Activated CD4-positive, alpha-beta T cell treated with anti-CD3 and anti-CD28 coated beads, Interleukin-2, Interleukin-4, amounts not matched to agents 100 ng/mL and 50 ng/mL, durations not matched to agents 16 hours and 8 hours (primary cell): ENCODE data around the gene LCN10.
"Not testable (repeated sequence)": the region's sequence is repeated elsewhere in the genome, so short reads cannot be mapped to it uniquely, and the experiment has no call there.

Source experiments
- DNase-seq: peaks from one replicate; pipeline ENCODE4 v3.0.0-alpha.2; 2020; ENCODE audit warnings: low spot score

The LCN10 gene

GRCh38 chr9:136771907-136772415 lies 29.2 kb upstream of the LCN10 start:
- DNase-seq = no peak

GRCh38 chr9:136769710-136770191 lies 27.0 kb upstream of the LCN10 start:
- DNase-seq = peak; percentile 53

GRCh38 chr9:136766410-136767120 lies 23.8 kb upstream of the LCN10 start:
- DNase-seq = peak; percentile 53

GRCh38 chr9:136765745-136766409 lies 23.1 kb upstream of the LCN10 start:
- not testable (repeated sequence) for DNase-seq

- no peak for DNase-seq
These were observed 22.3 kb upstream of the LCN10 start for GRCh38 chr9:136765041-136765440.

GRCh38 chr9:136764301-136764891 lies 21.7 kb upstream of the LCN10 start, which contains the start of gene LCN15:
TSS of gene LCN15 (minus strand) at chr9:136764518. CDS start at chr9:136764488, 30 bp downstream.
- no peak for DNase-seq

GRCh38 chr9:136763649-136764035 lies 20.9 kb upstream of the LCN10 start:
- DNase-seq = no peak

GRCh38 chr9:136762915-136763648 lies 20.3 kb upstream of the LCN10 start:
- DNase-seq = peak; percentile 56

- DNase-seq = no peak
These were observed 19.5 kb upstream of the LCN10 start for GRCh38 chr9:136762221-136762691.

GRCh38 chr9:136761545-136761981 lies 18.8 kb upstream of the LCN10 start:
- DNase-seq = no peak

- peak; percentile 36 for DNase-seq
These were observed 18.2 kb upstream of the LCN10 start for GRCh38 chr9:136760834-136761544.

GRCh38 chr9:136760424-136760823 lies 17.7 kb upstream of the LCN10 start:
- no peak for DNase-seq

GRCh38 chr9:136759436-136760325 lies 16.9 kb upstream of the LCN10 start:
- no peak for DNase-seq

- no peak for DNase-seq
These were observed 16.3 kb upstream of the LCN10 start for GRCh38 chr9:136759001-136759400.

GRCh38 chr9:136757751-136758140 lies 15.0 kb upstream of the LCN10 start:
- no peak for DNase-seq

- no peak for DNase-seq
These were observed 14.6 kb upstream of the LCN10 start for GRCh38 chr9:136757328-136757727.

GRCh38 chr9:136756836-136757235 lies 14.1 kb upstream of the LCN10 start:
- DNase-seq = no peak

GRCh38 chr9:136756134-136756438 lies 13.3 kb upstream of the LCN10 start:
- no peak for DNase-seq

- not testable (repeated sequence) for DNase-seq
These were observed 12.8 kb upstream of the LCN10 start for GRCh38 chr9:136755302-136756133.
